Esophagus mucosa (tissue), 1 donor: ENCODE measurements around the gene TM4SF5. TPM values are rescaled to one million over a fixed set of nuclear protein-coding genes. Genes with fewer than 3 reads are reported as not detected.

Source experiments
- ATAC-seq: fragments of 200-7000 bp; cut with Tn5 transposase; one replicate; pipeline ENCODE4 v1.9.1; 2020
- total RNA-seq: library from RNA; stranded (reverse); gene quantifications from one replicate; pipeline ENCODE4 v1.2.4, GENCODE V29; 2023
- donor health status: DM: yes; HTN: yes; CAD: no.

The TM4SF5 gene, protein sequence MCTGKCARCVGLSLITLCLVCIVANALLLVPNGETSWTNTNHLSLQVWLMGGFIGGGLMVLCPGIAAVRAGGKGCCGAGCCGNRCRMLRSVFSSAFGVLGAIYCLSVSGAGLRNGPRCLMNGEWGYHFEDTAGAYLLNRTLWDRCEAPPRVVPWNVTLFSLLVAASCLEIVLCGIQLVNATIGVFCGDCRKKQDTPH
- not detected for total RNA-seq

DNA sequence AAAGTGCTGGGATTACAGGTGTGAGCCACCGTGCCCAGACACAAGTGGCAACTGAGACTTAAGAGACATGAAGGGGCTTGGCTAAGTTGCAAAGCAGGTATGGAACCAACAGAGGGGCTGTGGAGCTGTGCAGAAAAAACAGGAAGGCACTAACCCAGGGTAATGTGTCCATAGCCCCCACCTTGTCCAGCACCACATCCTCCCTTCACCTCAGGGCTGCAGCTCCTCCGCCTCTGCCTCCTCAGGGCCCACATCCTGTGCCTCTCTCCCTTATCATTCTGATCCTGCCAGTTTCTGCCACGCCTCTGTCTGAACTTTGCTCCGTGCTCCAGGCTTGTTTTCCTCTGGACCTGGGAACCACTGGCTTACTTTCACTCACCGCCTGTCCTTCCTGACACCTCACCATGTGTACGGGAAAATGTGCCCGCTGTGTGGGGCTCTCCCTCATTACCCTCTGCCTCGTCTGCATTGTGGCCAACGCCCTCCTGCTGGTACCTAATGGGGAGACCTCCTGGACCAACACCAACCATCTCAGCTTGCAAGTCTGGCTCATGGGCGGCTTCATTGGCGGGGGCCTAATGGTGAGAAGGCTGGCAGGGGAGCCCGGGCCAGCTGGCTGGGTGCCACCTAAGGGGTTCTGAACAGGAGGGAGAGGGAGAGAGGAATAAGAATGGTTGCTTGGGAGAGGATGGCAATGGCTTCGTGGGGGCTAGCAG, at the start of gene TM4SF5:
Gene TM4SF5, plus strand, starts transcription at position 368 of the 716 bp plus-strand sequence. Its CDS starts 37 bp downstream, at position 405.
- ATAC-seq = peak; percentile 42

DNA sequence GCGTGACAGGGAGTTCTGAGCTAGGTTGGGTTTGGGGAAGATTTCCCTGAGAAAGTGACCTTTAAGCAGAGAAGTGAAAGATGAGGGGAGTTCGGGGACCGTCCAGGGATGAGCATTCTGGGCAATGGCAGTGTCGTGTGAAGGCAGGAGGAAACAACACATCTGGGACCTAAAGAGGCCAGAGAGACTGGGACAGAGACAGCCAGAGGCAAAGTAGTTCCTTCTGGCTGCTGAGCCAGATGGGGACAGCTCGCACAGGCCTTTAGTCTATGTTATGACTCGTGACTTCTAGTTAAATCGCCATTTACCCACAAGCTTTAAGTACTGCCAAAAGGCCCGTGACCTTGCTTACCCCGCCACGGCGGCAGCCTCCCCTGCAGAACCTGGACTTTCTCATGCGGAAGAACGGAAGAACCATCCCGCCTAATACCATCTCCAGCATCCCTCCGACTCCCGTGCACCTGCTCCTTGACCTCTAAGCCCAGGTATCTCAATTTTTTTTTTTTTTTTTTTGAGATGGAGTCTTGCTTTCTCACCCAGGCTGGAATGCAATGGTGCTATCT, 48.9 kb upstream of the TM4SF5 start:
- no peak for ATAC-seq

DNA sequence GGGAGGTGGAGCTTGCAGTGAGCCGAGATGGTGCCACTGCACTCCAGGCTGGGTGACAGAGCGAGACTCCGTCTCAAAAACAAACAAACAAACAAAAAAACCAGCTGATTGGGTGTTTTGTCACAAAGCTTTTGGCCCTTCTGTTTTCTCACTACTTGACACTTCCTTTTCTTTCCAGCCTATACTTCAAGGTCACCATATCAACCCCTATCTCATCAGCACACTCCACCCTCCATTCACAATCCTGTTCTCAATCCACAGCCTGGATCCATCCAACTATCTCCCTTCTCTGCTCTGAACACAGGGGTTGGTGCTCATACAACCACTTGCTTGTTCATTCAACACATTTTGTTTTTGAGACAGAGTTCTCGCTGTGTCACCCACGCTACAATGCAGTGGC, 47.0 kb upstream of the TM4SF5 start:
- no peak for ATAC-seq

DNA sequence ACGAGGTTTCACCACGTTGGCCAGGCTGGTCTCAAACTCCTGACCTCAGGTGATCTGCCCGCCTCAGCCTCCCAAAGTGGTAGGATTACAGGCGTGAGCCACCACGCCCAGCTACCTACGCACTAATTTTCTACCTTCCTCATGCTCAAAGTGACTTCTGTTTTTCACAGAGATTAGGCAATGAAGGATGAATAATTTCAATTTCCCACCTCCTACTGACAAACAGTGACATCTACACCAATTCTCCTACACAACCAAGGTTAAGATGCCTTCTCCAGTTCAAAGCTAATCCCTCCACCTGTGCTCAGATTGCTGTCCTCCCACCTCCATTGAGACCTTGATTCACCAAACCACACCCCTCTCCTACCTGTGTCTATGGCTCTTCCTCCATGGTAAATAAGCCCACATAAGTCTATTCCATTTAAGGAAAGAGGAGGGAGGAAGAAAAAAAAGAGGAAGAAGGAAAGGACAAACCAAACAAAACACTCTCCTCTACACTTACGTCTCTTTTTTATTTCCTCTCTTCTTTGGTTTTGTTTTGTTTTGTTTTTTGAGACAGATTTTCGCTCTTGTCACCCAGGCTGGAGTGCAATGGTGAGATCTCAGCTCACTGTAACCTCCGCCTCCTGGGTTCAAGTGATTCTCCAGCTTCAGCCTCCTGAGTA, 45.9 kb upstream of the TM4SF5 start:
- ATAC-seq = no peak

DNA sequence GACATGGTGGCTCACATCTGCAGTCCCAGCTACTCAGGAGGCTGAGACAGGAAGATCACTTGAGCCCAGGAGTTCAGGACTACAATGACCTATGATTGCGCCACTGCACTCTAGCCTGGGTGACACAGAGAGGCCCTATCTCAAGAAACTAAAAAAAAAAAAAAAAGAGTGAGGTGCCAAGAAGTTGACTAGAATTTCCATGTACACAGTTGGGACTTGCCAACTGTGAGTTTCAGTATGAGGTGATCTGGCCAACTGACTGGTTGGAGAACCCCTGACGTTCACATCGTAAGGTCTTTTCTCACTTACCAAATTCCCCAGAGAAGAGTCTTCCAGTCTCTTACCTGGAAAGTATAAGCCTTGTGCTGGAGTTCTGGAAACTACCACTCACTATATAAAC, 43.6 kb upstream of the TM4SF5 start:
- no peak for ATAC-seq

DNA sequence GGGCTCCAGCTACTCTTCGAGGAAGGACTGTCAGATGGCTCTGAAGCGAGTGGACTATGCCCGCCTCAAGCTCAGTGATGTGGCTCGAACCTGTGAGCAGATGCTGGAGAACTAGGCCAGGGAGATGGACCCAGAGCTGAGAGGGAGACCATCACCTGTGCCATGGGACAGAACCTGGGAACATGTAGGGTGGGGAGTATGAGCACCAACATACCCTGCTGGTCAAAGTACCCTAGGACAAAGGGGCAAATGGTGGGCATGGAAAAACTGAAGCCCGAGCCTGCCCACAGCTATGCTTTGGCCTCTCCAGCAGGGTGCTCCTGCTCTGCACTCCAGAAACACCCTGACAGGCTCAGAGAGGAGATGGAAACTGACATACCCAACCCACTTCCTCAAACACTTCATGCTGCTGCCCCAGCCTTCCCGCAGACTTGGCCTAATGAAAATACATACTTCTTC, 38.6 kb upstream of the TM4SF5 start:
- ATAC-seq = no peak

DNA sequence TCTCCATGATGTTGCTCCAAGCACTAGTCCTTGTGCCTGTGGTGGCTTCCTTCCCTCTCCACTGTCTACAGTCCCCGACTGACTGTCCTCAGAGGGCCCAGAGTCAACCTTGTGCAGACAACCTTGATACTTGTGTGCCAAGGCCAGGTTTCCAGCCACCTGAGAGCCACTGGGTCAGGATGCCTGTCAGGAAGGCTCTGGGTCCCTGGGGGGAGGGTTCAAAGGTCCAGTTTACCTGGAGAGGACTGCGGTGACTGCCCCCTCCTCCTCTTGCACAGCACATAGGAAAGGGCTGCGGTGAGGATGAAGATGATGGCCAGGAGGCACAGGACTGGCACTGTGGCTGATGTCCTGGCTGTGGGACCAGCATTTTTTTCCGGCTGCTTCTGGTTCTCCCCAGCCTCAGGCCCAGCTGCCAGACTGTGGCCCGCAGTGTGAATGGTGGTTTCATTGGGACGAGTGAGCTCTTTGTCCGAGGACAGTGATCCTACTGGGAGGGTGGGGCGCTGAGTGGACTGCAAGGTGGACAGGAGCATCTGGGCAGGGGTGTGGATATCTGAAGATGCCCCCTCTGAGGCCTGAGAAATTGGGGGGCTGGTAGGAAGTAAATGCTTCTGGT, 36.7 kb upstream of the TM4SF5 start:
- no peak for ATAC-seq

DNA sequence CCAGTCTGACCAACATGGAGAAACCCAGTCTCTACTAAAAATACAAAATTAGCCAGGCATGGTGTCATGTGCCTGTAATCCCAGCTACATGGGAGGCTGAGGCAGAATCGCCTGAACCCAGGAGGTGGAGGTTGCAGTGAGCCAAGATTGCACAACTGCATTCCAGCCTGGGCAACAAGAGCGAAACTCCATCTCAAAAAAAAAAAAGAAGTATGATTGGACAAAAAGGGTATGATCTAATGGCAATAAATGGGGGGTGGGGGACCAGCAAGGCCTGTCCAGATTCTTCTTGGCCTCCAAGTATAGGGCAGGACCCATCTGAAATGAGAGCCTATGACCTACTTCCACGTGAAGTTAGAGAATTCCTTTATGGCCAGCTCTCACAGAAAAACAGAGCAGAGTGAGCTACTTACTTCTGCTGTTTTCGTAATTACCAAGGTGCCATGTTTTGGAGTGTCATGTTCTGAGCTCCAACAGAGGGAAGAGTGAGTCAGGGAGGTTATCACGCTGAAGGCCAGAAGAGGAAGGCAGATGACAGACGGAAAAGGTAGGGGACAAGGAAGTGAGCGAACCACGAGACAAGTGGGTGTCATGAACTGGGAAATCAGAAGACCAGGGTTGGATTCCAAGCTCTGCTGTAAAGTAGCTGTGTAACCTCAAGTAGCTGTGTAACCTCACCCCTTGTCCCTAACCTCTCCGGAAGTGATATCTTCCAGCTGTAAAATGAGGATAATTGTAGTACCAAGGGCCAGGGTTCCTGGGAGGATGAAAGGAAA, 35.6 kb upstream of the TM4SF5 start:
- ATAC-seq = no peak

DNA sequence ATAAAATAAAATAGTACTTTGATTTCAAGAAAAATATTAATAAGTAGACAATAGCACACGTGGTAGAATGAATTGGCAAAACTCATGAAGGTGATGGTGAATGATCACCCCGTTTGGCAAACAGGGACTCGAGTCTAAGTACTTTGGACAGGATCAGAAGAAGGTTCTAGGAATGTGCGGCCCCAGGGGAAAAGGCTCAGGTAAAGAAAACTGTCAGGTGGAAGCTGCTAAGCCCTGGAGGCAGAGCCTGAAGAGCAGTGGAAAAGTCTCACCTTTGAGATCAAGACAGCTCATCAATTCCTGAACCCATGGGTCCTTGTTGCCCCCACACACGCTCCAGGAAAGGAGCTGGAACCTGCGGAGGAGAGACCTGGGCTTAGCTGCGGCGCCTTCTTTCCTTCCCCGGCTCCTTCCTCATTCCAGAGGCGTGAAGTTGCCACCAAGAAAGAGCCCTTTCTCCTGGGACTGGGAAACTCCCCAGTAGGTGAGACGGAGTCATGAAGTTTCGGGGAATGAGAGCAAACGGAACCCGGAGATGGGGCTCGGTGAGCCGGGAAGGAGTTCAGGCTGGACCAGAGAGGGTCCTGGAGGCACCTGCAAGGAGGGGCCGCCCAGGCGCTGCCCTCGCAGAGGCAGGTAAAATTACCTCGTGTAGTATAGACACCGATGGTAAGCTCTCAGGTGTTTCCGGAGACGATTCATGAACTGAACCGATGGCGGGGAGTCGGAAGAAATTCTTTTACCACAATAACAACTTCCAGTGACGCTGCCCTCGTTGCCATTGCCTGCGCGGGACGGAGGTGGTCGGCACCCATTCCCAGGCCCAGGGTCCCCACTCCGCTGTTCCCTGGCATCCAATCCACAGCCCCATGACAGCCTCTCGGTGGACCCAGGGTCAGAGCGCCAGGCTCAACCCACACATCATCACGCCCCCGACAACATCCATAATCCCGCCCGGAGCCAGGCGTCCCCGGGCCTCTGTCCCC, 33.3 kb upstream of the TM4SF5 start:
- peak; percentile 65 for ATAC-seq

DNA sequence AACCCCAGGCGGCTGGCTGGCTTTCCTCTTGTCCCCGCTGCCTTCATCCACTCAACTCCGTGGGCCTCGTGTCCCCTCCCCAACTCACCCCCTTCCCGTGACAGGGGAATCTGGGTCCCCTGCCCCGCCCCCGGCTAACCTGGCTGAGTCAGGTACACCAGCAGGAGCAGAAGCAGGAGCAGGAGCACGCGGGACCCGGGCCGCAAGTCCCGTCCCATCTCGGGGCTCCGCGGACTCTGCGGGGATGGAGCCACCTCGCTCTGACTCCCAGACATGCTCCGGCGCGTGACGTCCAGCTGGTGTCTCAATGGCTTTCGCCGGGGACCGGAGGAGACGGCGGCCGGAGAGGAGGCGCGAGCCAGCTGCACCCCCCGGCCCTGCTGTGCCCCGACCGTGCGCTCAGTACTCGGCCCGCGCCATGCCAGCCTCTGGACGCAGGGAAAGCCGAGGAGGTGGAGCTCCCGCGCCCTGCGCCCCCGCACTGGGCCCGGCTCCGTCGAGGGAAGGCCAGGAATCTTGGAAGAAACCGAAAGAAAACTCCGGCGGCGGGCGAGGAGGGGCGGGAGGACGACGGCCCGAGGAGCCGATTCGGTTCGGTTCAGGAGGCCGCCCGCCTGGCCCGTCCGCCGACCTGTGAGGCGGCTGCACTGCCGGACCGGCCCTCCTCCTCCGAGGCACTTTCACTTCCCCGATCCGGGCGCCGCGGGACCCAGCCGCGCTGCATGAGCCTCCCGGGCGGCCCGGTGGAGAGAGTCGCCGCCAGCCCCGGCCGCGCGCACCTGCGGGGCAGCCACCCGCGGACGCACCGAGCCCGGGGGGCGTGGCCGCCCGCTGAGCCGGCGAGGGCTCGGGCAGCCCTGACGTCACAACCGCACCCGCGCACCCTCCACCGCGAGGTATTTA, 32.3 kb upstream of the TM4SF5 start, which contains the start of the genes CXCL16 and ZMYND15:
Gene CXCL16, minus strand, starts transcription at position 807 of the 903 bp plus-strand sequence. Its CDS starts 589 bp downstream, at position 218.
Gene ZMYND15, plus strand, starts transcription at position 712 of the 903 bp plus-strand sequence. CDS start 716 bp downstream, outside the sequence.
- ATAC-seq = peak; percentile 71

DNA sequence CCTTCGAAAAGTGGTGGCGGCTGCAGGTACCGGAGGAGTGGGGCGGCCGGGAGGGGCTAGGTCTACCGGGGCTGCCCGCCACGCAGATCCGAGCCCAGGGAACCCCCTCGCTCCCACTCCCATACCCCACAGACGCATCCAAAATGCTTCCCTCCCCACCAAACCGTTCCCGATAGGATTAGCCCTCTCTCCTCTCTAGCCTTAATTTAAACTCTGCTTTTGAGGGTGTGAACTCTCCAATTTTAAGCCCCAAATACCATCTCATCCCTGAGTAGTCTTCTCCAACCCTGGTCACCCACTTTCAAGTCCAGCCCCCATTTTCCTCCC, 31.7 kb upstream of the TM4SF5 start:
- no peak for ATAC-seq

DNA sequence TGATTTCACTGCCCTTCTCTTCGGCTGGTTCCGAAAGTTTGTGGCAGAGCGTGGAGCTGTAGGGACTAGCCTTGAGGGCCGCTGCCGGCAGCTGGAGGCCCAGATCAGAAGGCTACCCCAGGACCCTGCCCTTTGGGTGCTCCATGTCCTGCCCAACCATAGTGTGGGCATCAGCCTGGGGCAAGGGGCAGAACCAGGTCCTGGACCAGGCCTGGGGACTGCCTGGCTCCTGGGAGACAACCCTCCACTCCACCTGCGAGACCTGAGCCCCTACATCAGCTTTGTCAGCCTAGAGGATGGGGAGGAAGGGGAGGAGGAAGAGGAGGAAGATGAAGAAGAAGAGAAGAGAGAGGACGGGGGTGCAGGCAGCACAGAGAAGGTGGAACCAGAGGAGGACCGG, 31.1 kb upstream of the TM4SF5 start:
- ATAC-seq = no peak

DNA sequence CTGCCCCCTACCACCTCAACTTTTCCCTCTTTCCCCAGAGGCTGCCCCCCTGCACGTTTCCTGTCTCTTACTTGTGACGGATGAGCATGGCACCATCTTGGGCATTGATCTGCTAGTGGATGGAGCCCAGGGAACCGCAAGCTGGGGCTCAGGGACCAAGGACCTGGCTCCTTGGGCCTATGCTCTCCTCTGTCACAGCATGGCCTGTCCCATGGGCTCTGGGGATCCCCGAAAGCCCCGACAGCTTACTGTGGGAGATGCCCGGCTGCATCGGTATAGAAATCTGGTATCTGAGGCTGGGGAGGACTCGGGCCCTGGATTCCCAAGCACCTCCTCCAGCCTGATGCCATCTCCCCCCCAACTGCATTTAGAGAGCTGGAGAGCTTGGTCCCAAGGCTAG, 30.1 kb upstream of the TM4SF5 start:
- no peak for ATAC-seq

DNA sequence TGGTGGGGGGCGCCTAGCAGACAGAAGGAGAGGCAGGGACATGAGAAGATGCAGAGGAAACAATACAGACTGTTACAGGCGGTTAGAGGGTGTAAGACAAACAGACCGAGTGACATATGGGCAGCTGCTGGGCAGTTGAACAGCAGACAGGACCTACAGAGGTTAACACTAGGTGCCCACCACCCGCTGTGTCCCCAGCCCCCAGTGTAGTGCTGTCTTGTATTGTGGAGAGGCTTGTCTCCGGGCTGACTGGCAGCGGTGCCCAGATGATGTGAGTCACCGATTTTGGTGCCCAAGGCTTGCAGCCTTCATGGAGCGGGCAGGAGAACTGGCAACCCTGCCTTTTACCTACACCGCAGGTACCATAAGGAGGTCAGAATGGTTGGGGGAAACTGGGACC, 29.6 kb upstream of the TM4SF5 start:
- ATAC-seq = no peak

DNA sequence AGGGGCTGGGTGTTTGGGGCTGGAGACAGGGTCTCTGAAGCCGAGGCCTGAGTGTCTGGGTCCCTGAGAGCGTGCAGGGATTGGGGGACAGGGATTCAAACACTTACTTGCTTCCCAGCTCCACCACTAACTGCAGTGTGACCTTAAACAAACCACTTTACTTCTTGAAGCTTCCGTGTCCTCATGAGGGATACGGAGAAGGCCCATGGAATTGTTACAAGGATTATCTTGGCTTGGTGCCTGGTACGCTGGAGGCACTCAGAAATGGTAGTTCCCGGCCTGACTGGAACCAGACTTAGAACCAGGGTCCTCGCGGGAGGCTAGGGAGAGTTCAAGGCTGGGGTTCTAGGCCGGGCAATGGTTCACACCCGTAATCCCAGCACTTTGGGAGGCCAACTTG, 29.1 kb upstream of the TM4SF5 start:
- no peak for ATAC-seq

DNA sequence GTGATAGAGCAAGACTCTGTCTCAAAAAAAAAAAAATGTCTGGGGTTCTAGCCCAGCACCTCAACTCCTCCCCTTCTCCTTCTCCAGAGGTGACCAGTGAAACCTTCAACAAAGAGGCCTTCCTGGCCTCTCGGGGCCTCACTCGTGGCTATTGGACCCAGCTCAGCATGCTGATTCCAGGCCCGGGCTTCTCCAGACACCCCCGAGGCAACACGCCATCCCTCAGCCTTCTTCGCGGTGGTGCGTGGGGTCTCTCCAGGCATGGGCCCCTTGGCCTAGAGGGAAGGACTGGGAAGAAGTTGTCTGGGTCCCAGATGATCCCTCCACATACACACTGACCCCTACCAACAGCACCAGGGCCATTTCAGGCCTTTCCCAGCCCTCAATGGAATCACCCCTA, 28.5 kb upstream of the TM4SF5 start:
- ATAC-seq = no peak

DNA sequence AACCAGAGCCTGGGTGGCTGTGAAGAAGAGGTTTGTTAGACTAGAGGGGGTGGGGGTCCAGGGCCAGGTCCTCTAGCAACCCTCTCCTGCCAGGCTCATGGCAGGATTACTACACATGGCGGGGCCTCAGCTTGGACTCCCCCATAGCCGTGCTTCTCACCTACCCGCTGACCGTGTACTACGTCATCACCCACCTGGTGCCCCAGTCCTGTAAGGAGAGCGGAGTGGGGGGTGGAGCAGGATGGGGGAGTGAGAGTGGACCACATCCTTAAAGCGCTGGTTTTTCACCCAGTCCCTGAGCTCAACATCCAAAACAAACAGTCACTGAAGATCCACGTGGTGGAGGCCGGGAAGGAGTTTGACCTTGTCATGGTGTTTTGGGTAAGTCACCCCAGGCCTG, 27.8 kb upstream of the TM4SF5 start:
- no peak for ATAC-seq

DNA sequence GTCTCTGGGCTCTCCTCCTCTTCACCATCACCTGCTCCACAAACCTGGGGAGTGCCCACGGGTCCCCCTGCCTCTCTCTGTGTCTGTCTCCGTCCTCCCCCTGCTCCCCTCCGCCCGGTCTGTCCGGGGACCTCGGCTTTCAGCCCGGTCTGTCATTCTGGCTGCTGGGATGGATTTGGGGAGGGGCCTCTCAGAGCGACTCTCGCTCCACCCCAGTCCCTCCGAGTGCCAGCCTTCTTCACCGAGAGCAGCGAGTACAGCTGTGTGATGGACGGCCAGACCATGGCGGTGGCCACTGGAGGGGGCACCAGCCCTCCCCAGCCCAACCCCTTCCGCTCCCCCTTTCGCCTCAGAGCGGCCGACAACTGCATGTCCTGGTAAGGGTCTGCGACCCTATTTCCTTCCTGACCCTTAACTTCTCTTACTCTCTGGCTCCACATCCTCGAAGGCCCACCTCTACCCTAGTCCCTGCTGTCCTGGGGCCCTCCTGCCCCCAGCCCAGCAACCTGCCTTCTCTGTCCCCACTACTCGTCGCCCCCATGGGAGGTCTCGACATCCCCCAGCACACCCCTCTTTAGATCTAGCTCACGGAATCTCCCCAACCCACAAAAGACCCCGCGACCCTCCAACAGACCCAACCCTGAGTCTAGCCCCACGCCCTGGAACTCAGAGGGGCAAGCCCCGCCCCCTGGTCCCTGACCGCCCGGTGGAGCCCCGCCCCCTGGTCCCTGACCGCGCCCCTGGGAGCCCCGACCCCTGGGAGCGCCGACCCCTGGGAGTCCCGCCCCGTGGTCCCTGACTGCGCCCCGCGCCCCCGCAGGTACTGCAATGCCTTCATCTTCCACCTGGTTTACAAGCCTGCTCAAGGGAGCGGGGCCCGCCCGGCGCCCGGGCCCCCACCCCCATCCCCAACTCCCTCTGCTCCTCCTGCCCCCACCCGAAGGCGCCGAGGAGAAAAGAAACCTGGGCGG, 26.4 kb upstream of the TM4SF5 start:
- no peak for ATAC-seq

DNA sequence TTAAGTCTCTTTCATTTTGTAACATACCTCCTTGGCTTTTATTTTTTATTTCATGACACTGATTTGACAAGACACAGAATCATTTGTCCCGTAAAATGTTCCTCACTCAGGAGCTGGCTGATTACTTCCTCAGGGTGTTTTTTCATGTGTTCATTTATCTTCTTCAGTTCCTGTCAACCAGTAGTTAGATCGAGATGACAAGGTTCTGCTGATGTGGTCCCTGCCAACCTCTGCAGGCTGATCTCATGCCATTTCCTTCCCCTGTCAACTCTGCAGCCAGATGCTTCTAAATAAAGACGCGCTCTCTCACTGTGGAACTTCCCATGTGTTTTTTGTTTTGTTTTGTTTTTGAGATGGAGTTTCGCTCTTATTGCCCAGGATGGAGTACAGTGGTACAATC, 23.8 kb upstream of the TM4SF5 start:
- no peak for ATAC-seq
